NCI-H524 (cell line): ENCODE measurements around the gene LRPAP1.
"Not testable (repeated sequence)": the region's sequence is repeated elsewhere in the genome, so short reads cannot be mapped to it uniquely, and the experiment has no call there.

Experiments used
- DNase-seq, 2 experiments: peaks; one replicate each; lab custom pipeline; 2025; lab: John Stamatoyannopoulos, UW

LRPAP1 gene, protein sequence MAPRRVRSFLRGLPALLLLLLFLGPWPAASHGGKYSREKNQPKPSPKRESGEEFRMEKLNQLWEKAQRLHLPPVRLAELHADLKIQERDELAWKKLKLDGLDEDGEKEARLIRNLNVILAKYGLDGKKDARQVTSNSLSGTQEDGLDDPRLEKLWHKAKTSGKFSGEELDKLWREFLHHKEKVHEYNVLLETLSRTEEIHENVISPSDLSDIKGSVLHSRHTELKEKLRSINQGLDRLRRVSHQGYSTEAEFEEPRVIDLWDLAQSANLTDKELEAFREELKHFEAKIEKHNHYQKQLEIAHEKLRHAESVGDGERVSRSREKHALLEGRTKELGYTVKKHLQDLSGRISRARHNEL

DNA sequence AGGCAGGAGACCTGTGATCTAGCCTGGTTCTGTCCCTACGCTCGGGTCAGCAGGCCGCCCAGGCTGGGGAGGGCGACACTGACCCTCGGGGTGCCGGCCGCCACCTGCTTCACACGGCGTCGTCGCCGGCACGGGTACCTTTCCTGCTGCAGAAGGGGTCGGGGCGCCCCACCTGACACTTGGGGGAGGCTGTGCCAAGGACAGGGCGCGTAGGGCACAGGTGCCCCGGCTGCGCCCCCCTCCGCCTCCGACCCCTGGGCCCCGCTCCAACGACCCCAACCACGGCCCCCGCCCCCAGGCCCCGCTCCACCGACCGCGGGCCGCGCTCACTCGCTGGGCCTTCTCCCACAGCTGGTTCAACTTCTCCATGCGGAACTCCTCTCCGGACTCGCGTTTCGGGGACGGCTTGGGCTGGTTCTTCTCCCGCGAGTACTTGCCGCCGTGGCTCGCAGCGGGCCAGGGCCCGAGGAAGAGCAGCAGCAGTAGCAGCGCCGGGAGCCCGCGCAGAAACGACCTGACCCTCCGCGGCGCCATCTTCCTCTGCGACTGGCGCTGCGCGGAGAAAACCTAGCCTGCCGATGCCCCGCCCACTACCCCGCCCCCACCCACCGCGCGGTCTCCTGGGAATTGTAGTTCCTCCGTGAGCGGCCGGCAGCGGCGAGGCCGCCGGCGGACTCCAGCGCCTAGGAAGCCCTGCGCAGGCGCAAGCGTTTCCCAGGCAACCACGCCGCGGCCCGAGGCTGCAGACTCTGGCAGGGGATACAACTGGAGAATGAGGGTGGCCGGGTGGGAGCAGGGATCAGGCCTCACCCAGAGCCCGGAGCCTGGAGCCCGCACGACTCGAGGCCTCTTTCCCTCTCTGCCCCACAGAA lies at the start of gene LRPAP1:
LRPAP1 (minus strand) TSS at position 544 of the 872 bp plus-strand sequence; CDS start at position 534, 10 bp downstream.
- peak; percentile 69 to 90 for DNase-seq

DNA sequence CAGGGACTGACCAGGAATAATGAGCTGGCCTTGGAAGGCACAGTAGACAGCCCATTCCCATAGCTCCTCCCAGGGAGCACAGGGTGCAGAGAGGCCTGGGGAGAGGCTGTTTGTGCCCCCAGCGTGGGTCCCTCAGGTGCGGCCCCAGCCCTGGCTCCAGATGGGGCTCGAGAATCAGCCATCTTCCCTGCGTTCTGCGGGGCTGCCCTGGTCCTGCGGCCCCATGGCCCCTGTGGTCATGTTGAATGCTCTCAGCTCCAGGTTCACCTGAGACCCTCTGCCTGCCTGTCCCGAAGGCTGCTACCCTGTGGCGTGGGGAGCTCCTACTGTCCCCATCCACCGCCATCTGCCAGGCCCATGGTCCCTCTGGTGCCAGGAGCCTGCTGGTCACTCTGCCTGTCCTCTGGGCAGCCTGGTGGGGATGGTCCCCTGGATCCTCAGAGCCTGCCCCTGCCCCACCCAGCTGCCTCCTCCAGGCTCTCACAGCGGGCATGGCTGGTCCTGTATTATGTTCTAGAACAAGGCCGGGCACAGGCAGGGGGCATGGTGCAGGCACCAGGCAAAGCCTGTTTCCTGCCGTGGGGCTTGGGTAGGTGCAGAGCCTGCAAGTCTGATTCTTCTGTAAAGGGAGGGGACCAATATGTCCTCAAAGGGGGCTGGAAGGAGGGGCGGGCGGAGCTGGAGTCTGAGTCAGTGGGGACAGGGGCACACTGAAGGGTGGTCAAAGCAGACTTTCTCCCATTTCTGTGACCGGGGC lies 49.3 kb upstream of the LRPAP1 start:
- DNase-seq, result not testable (repeated sequence)

DNA sequence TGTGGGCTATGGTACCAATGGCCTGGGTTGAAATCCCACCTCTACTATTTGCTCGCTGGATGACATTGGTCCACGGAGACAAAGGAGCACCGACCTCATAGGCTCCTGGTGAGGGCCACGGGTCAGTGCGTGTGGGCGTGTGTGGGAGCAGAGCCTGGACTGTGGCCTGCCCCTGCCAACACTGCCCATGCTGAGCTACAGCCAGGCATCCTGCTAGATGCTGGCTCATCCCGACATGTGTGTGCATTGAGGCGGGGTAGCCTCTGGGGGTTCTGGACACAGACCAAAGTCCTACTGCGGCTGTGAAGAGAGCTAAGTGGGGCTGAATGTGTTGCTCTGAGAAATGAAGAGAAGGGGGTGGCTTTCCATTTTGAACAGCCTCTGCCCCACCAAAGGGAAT lies 48.6 kb upstream of the LRPAP1 start:
- not testable (repeated sequence) for DNase-seq

DNA sequence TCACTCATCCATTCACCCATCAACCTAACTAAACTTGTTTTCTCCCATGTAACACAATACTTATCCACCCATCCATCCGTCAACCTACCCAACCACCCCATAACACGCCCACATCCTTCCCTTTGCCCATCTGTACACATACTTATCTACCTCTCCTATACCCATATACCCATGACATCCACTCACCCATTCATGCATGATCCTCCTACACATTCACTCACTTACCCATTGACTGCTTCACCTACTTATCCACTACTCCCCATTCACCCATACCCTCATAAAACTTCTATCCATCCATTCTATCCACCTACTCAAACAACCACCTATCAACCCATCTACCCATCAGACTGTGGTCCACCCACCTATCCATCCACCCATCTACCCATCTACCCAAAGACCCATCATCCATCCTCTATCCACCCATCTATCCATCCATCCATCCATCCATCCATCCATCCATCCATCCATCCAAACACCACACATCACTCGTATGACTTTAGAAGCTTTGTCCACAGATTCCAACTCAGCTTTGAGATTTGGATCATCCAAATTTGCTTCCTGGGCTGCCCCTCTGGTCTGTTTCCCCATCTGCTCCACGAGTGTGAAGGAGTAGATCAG lies 46.4 kb upstream of the LRPAP1 start:
- not testable (repeated sequence) for DNase-seq

DNA sequence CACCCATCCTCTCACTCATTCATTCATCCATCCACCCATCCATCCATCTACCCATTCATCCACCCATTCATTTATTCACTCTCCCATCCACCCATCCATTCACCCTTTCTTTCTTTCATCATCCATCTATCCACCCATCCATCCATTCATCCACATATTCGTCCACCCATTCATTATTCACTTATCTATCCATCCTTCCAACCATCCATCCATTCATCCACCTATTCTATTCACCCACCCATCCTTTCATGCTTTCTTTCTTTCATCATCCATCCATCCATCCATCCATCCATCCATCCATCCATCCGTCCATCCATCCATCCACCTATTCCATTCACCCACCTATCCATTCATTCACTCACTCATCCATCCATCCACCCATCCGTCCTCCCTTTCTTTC lies 45.8 kb upstream of the LRPAP1 start:
- DNase-seq, result not testable (repeated sequence)

DNA sequence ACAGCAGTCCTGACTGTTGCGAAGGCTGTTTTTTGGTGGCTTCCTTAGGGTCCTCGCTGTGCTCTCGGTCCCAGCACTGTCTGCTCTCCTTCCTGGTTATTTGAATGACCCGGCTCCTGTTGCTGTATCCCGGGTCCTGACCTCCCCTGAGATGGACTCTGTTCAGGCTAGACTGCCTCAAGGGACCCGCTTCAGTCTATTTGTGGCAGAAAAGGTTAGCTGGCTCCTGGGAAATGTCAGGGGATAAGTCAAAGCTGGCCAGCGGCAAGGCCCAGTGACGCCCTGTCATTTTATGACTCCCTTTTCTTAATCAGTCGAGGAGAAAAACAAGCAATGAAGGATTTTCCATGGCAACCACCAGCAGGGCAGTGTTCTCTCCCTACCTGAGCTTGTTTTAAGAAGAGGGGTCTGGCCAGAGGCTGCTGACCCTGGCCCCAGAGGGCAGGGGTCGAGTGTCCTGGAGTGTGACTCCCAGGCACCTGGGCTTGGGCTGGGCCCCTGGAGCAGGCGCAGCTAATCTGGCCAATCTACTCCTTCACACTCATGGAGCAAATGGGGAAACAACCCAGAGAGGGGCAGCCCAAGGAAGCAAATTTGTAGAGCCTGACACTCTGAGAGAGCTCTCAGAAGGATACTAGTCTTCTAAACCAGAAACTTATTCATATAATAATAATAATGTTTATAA lies 45.1 kb upstream of the LRPAP1 start:
- DNase-seq, result not testable (repeated sequence)

DNA sequence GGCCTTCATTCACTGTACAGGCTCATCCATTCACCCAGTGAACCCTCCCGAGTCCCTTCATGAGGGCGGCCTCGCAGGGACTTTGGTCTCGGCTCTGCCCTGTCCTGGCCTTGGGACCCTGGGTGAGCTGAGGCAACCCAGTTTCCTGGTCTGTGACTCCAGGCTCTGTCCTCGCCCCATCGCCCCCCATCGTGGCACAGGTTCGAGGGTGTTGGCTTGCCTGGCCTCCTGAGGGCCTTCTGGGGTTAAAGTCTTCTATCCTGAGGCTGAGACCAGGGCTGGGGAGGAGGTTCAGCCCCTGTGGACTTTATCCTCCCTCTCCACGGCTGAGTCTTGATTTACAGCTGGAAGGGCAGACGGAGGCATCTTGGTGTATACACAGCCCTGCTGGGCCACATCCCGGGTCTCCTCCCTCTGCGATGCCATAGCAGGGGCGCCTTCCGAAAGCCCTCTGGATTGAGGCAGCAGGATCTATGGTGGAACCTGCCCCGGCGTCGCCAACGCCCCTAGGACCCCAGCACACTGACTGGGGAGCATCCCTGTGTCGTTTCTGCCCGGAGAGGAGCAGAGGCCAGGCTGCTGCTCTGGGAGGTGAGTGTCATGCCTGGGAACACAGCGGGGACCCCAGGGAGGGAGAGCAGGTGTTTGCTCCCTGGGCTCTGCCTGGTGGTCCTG lies 44.4 kb upstream of the LRPAP1 start:
- DNase-seq, result not testable (repeated sequence)

DNA sequence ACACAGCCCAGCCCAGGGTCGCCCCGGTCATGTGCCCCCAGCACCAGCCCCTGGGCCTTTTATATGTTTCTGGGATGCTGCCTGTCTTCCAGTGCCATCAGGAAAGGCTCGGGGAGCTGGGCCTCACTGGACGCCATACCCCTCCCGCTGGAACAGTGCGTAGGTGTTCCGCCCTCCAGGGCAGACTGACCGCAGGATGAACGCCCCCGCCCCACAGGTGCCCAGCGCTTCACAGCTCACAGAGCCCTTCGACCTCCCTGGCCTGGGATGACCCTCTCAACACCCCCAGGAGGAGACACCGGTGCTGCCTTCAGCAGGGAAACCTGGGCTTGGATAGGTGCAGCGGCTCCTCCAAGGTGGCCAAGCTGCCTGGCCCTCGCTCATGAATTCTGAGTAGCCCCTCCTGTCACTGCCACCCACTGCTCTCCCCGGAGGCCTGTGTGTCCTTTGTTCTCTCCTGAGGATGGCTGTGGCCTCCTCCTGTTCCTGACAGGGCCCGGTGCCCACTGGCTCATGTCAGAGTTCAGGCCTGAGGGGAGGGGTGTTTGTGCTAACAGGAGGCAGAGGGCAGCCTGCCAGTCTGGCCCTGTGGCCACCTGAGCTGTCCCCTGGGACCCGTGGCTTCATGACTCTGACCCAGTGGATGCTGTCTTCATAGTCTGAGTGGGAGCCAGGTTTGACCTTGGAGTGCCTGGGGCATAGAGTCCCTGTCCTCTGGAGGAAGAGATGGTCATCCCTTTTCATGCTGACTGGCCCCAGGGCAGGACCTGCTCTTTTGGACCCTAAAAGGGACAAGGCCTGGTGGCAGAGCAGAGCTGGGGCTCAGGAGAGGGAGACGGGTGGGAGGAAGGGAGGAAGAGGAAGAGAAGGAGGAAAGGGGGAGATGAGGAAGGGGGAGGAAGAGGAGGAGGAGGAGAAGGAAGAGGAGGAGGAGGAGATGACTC lies 43.5 kb upstream of the LRPAP1 start:
- not testable (repeated sequence) for DNase-seq

DNA sequence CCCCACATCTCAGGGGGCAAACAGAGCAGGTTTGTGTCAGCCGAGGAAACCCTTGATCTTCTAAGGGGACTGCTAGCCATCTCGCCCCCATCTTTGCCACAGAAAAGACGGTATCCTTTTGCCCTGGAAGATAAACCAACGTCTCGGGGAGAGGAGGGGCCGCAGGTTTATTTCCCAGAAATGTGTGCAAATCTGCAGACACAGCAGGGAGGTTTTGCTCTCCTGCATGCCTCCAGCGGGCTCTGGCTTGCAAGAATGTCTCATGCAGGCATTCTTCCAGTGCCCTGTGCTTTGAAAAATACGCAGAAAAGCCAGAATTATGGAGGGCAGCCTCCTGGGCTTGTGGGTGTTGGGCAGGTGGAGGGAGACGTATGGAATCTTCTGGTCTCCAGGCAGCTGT lies 42.6 kb upstream of the LRPAP1 start:
- DNase-seq, result not testable (repeated sequence)

DNA sequence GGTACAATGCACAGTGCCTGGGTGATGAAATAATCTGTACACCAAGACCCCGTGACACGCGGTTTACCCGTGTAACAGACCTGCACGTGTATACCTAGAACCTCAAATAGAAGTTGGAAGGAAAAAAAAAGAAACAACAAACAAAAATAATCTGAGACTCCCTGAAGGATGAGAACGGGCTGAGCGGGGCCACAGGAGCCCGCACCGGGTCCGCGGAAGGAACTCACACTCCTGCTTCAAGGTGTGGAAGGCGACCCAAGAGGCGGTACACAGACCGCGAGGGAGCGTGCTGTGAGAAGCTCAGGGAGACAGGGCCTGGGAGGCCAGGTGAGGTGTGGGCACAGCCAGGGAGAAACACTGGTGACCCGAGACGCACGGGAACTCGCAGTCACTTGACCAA lies 42.1 kb upstream of the LRPAP1 start:
- not testable (repeated sequence) for DNase-seq

DNA sequence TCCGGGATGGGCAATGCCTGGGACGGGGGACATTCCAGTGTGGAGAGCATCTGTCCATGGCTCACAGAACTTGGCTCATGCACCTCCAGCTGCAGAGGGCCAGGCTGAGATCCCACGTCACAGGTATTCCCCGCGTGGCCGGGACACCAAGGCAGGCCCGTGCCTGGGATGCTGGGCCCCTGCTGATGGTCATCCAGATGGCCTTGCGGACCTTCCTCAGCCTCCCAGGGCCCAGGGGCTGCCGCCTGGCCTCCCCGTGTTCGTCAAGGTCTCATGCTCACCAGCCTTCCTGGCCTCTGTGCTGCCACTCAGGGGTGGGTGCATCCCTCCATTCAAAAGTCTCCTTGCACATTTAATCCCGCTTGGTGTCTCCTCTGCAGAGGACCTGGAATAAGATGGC lies 40.9 kb upstream of the LRPAP1 start:
- no peak for DNase-seq

DNA sequence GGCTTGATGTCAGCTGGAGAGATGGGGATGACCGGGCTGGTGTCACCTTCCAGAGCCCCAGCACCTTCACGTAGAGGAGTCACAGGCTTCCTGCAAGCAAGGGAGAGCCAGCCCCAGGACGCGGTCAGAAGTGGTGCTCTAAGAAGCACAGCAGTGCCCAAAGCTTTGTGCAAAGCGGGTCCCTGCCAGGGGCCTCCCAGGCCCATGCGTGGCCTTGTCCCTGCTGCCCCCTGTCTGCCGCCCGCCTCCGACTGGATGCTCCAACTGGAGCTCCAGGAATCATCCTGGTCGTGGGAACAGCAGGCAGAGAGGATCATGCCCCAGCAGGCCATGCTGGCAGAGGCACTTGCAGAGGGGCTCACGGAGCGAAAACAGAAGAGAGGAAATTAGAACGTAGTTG lies 40.1 kb upstream of the LRPAP1 start:
- DNase-seq, result peak in 1 of 2 experiments; percentile 20

DNA sequence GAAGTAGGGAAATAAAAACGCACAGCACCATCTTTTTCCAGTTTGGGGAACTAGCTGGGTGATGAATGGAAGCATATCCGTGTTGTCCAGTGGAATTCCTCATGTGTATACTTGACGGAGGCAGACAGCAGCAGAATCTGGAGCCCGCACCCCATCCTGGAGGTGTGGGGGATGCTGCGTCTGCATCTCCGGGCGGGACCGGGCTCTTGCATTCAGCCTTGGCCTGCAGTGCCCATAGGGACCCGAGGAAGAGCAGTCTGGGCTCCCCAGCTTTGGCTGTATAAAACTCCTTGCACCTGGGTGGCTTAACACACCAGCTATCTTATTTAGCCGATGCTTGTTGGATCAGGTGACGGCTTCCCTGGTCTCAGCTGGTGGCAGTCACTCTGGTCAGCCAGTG lies 39.7 kb upstream of the LRPAP1 start:
- DNase-seq, result no peak

DNA sequence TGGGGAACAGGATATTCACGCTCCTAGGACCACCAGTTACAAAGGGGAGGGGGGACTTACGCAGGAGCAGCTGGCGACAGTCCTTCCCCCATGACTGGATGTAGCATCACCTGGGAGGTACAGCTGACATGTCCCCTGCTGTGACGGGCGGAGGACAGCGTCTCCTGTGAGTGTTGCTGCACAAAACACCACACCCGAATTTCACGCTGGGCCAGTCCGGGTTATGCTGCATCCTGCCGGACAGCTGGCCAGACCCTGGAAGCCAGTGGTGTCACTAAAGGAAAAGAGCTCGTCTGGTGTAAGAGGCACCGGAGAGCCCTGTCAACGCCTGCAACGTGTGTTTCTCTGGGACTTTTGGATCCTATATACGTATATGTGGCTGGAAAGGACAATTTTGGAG lies 38.7 kb upstream of the LRPAP1 start:
- not testable (repeated sequence) for DNase-seq

DNA sequence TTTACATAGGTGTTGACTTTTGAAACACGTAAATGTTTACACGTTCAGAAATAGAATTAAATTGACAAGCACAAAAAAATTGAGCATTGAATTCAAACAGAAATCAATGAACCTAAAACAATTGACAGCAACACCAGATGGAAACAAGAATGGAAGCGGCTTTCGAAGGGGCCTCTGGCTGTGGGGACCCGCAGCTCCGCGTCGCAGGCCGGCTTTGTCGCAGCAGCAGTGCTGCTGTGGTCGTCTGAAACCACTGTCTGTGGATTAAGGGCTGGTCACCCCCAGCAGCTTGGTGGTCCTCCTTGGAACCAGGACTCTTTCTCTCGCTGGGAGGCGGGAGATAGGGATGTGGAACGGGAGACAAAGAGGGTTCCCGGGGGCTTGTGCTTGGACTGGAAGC lies 37.4 kb upstream of the LRPAP1 start:
- DNase-seq, result not testable (repeated sequence)

DNA sequence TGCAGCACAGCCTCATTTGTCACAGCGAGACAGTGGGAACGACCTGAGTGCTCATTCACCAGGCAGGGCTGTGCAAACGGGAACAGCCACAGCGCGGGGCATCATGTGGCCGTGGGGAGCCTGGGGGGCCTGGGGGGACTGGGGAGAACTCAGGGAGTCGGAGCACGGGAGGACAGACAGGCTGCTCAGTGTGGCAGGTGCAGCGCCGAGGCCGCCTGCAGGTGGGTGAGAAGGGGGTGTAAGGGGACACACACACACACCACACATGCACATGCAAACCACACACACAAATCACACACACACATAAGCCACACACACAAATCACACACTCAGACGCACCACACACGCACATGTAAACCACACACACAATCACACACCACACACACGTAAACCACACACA lies 34.5 kb upstream of the LRPAP1 start:
- DNase-seq, result not testable (repeated sequence)

DNA sequence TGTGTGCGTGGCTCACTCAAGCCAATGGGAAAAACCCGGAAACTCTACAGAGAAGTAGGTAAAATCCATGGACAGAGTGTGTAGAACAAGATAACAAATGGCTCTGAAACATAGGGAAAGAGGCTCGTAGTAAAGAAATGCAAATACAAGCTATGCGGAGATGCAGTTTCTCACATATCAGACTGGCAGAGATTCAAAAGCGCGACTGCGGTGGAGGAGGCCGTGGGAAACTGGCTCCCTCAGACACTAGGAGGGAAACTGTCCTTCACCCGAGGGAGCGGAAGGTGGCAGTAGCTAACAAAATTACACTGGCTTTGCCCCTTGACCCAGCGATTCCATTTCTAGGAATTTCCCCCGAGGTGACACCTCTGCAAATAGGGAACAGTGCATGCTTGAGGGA lies 34.1 kb upstream of the LRPAP1 start:
- DNase-seq, result not testable (repeated sequence)

DNA sequence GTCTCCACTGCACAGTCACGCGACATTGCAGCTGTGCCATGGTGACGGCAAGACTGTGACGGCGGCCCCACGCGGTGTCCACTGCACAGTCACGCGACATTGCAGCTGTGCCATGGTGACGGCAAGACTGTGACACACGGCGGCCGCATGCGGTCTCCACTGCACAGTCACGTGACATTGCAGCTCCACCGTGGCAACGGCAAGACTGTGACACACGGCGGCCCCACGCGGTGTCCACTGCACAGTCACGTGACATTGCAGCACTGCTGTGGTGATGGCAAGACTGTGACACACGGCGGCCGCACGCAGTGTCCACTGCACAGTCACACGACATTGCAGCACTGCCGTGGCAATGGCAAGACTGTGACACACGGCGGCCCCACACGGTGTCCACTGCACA lies 32.7 kb upstream of the LRPAP1 start:
- not testable (repeated sequence) for DNase-seq

DNA sequence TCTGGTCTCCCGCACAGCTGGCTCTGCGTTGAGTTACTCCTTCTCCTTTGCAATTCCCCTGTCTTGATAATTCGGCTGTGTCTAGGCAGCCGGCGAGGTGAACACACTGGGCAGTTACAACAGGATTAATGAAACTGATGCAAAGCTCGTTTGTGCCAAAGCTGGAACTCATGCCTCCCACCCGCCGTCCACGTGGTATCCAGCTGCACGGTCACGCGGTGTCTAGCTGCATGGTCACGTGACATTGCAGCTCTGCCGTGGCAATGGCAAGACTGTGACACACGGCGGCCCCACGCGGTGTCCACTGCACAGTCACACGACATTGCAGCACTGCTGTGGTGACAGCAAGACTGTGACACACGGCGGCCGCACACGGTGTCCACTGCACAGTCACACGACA lies 31.2 kb upstream of the LRPAP1 start:
- DNase-seq, result no peak
